GM18867 (cell line): ENCODE results near the gene ITFG1.
"Not testable (repeated sequence)": the region's sequence is repeated elsewhere in the genome, so short reads cannot be mapped to it uniquely, and the experiment has no call there.

Source experiments
- ATAC-seq: cut with Tn5 transposase; IDR thresholded peaks from one replicate; pipeline ENCODE4 v1.9.1; 2021; ENCODE audit warnings: mild to moderate bottlenecking, moderate library complexity; ENCODE audit not compliant: unreplicated experiment

ITFG1 gene

DNA sequence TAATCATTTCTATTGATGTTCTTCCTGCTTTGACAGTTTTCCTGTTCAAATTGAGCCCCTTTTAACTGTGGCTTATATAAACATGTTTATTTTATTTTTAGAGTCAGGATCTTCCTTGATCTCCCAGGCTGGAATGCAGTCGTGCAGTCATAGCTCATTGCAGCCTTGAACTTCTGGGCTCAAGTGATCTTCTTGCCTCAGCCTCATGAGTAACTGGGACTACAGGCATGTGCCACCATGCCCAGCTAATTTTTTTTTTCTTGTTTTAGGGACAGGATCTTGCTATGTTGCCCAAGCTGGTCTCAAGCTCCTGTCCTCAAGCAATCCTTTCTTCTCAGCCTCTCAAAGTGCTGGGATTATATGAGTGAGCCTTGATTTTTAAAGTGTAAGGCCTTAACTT, 14.9 kb upstream of the ITFG1 start:
- ATAC-seq = no peak

DNA sequence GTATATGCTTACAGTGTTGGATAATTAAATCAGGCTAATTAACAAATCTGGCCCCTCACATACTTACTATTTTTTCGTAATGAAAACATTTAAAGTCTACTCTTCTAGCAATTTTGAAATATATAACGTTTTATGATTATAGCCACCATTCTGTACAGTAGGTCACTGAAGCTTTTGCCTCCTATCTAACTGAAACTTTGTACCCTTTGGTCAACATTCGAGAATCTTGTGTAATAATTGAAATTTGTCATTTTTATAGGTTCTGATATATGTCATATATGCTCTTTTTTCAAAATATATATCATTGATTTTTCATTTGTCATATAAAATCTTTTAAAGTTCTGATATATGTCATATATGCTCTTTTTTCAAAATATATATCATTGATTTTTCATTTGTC, 12.9 kb upstream of the ITFG1 start:
- no peak for ATAC-seq

DNA sequence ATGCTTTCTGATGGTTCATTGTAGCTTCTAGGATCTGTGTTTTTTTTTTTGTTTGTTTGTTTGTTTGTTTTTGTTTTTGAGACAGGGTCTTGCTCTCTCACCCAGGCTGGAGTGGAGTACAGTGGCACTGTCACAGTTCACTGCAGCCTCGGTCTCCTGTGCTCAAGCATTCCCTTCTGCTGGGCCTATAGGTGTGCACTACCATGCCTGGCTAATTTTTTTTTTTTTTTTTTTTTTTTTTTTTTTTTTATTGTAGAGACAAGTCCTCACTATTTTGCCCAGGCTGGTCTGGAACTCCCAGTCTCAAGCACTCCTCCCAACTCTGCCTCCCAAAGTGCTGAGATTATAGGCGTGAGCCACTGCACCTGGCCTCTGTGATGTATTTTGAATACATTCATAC, 12.1 kb upstream of the ITFG1 start:
- not testable (repeated sequence) for ATAC-seq

DNA sequence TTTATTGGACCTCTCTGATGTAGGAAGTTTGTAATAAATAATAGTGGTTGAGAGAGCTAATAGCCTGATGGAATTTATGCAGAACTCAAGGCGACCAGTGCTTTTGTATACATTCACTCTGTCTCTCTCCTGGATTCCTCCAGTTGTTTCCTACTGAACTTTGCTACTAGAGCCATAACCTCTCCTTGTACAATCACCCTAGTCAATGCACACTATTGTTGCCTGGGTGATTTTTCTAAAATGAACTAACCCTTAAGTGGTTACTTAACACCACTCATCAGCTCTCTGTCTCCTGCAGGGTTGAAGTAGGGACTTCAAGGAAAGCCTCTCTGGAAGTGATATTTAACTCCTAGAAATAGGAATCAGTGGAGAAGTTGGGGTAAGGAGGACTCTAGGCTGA, 9.9 kb upstream of the ITFG1 start:
- ATAC-seq = no peak

DNA sequence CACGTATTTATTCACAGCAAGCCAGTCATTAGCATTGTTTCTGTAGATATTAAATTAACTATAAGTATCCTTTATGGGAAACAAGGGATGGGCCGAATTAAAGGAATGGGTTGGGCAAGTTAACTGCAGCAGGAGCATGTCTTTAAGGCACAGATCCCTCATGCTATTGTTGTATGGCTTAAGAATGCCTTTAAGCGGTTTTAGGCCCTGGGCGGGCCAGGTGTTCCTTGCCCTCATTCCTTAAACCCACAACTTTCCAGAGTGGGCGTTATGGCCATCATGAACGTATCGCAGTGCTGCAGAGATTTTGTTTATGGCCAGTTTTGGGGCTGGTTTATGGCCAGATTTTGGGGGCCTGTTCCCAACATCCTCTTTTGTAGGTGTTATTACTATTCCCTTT, 9.3 kb upstream of the ITFG1 start:
- no peak for ATAC-seq

DNA sequence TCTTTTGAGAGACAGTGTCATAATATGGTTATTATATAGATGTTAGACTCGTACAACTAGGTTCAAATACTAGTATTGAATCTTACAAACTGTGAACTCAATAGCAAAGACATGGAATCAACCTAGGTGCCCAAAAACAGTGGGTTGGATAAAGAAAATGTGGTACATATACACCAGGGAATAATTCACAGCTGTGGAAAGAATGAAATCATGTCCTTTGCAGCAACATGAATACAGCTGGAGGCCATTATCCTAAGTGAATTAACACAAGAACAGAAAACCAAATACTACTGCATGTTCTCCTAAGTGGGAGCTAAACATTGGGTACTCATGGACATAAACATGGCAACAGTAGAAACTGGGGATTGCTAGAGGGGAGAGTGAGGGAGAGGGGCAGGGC, 8.4 kb upstream of the ITFG1 start:
- no peak for ATAC-seq

DNA sequence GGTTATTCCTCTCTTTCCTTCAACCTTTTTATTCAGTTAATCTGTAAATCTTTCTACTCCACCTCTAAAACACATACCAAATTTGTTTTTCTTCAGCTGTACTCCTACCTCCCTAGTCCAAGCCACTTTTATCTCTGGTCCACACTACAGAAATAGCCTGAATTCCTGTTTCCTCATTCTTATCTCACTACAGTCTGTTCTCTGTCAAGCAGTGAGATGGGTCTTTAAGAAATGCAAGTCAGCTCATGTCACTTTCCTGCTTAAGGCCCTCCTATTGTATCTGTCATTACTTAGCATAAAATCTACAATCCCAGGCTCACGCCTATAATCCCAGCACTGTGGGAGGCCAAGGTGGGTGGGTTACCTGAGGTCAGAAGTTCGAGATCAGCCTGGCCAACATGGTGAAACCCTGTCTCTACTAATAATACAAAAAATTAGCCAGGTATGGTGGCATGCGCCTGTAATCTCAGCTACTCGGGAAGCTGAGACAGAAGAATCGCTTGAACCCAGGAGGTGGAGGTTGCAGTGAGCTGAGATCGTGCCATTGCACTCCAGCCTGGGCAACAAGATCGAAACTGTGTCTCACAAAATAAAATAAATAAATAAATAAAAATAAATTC, 7.3 kb upstream of the ITFG1 start:
- ATAC-seq = not testable (repeated sequence)

DNA sequence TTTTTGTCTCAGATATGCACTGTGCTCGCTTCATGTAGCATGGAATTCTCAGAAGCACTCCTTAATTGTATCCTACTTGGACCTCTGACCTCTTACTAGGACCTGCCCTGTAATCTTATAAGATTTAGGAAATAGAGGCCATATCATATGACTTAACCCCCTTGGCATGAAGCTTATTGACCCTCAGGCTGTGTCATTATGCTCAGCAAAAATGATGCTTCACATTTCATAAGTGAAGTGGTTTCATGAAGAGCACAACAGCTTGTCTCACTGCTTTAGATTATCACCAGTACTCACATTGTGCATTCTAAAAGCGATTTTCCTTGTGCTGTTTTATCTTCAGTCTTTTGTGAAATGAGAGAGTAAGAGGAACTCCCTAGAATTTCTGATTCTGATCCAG, 6.6 kb upstream of the ITFG1 start:
- no peak for ATAC-seq

DNA sequence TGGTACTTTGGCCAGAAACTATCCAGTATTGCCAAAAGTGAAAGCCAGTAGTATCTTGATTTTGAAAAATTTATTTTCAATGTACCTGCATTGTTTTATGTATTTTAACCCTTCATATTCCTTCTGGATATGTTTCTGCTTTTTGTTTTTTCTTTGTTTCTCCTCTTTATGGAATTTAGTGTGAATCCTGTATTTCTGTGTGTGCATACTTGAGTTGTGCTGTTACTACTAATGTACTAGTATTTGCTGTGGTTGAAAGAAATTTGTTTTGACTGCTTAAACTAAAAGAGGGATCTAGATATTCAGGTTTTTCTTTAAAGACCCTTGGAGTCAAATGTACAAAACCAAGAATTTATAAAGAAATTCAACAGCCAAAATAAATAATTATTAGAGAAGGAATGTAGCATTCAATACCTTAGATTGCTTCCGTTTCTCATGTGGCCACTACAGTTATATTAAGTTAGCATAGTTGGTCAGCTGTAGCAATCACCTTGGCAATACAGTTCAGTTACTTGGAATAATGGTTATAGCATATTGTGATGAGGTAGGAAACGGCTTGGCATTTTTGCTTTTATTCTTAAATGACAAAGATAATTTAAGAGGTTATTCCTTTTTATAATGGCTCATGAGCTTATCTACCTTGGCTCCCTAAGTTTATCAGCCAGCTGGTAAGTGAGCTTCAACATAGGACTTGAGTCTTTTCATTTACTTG, 5.2 kb upstream of the ITFG1 start:
- ATAC-seq = no peak

DNA sequence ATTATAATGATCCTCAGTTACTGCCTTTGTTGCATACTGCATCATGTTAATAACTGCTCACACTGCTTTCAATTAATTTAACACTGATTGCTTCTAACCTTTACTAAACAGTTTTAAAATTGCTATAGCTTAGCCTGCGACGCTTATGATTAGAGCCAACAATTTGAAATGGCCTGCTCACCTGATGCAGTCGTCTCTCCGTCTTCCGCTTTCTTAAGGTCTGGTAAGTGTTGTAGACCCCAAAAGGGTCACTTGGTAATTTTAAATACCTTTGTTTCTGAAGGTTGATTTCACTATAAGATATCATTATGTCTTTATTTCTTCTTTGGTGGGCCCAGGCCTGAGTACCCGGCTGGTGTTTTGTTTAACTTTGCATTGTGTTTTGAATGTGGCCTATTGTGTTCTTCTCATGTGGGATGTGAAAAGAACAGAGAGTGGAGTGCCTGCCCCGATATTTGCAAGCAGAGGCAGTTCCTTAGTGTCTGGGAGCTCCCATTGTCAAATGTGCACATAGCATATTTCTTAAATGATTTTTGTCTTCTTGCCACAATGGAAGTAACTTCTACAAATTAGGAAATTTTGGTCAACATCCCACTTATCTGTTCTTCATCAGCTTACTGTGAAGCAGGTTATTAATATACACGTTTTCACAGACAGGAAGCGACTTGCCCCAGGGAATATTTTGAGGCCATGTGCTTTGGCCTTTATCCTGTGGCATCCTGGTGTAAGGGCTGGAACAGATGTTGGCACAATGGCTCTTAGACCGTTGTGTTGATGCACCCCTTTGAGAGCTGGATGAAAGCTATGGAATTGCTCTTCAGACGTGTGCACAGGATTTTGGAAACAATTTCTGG, 3.1 kb upstream of the ITFG1 start:
- ATAC-seq = no peak

DNA sequence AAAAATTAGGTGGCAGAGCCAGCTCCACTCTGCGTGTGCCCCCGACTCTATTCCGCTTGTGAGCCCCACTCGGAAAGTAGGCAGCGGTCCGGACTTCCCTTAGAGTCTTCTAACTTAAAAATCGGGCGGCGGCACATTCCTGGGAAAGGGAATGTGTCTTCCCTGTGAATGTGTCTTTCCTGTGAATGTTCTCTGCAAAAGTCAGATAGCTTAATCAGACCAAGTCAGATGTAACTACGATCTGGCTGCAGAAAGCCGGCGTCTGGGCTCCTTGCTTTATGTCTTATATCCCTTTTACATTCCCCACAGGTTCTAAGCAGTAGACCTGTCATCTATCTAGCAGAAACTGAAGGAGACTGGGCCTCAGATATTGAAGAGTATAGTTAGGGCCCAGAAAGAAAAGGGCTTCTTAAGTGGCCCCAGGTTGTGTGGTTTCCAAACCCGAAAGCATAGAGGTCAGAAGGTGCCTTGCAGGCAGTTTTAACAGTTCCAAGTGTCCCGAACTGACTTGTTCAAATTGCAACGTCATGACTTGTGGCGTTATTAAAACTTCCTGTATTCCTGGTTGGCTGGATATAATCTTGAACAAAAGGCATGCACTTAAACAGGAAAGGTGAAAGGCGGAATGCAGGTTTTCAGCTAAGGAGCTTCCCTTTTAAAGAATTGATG, 869 bp upstream of the ITFG1 start:
- ATAC-seq = peak; percentile 32

DNA sequence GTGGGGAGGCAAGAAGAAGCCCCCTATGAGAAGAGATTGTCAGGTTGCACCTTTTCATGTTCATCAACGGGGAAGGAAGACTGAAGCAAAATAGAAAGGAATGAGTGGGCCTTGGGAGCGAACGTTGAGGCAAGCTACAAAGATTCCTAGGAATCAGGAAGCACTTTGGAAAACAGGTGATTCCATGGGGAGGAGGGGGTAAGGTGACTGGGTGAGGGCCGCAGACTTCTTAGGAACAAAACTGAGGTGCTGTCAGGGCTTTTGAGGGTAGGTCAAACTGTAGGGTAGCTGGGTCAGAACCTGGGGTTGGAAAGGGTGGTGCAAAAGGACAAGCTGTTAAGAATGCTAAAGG, 528 bp downstream of the ITFG1 start:
- no peak for ATAC-seq

DNA sequence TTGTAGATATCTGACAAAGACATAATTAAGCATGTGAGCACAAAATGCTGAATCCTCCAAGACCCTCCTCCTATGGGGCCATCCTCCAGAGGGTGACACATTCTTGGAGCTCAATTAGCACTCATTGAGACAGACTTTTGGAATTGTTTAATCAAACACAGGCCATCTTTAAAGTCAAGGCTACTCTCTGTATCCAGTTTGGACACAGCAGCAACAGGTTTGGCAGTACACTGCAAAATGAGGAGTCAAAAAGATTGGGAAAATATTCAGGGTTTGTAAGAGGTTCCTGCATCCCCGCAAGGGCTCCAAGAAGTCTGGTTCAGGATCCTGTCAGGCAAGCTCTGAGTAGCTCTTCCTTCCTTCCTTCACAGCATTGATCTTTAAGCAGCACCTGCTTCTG, 1.3 kb downstream of the ITFG1 start:
- no peak for ATAC-seq

DNA sequence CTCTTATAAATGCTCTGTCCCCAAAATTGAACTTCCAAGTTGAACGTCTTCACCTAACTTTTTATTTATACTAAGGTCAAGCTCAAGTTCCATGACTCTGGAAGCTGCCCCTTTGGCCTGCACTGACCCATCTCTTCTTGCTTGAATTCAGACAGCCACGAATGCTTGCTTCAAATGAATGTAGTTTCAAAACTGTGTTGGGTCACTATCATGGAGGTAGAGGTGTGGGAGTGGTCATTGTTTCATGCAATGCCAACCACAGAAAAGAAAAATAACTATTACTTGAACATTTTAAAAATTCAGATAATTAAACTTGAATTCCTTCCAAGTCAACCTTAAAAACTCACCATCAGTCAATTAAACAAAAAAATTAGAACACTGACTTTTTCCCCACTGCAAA, 2.5 kb downstream of the ITFG1 start:
- ATAC-seq = no peak

DNA sequence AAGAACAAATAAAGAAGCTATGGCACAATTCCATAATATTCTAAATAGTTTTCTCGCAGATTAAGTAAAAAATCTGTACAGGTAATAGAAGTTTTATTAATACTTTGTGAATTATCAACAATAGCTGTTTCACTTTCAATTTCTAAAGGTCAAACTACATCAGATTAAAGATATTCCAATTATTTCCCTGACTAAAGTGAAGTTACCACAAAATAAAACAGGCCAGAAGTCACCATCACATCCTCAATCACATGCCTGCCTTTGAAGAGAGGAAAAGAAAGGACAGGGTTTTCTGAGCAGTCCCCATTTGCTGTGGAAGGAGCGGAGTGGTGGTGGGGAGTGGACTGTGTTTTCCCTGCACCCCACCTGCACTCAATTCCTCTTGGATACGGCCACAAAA, 11.1 kb downstream of the ITFG1 start:
- no peak for ATAC-seq

DNA sequence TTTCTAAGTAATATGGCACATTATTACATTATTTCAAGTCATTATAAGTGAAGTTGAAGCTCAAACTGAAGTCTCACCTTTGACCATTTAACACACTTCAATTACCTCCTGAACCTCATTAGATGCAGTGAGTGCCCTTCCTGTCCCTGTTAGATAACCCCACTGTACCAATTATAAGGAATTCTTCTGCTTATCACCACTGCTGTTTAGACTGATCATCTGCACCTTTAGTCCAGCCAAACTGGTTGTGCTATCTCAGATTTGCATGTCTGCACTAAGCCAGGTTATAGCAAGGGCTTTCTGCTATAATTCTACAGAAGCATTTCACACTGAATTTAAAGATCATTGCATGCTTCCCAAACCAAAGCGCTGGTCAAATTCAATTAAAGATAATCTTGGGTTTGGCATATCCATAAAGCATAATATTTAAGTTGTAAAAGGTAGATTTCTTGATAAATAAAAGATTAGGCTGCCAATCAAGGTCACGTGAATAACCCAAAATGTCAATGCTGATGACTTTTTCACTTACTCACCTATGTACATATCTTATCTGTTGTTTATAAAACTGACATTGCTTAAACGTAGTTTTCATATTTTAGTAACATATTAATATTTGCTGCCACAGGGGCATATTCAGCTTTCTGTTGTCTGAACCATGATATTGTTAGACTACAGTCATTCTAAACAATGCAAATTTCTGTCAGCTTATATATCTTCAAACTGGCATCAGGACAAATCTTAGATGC, 11.9 kb downstream of the ITFG1 start:
- ATAC-seq = no peak

DNA sequence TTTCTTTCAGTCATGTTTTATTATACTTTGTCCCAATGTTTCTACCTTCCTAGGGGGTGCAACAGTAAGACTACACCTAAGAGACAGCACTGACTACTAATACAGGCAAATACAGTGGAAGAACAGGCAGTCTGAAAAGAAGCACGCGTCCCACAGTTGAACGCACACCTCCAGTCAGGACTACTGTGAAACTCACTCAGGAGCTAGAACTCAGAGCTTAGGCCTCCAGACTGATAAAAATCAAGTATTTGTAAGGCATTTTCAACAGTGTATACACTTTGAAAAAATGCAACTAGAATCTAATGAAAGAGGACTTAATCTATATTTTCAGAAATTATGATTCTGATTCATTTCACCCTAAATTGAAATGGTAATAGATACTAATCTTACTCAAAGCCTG, 14.4 kb downstream of the ITFG1 start:
- ATAC-seq = no peak

DNA sequence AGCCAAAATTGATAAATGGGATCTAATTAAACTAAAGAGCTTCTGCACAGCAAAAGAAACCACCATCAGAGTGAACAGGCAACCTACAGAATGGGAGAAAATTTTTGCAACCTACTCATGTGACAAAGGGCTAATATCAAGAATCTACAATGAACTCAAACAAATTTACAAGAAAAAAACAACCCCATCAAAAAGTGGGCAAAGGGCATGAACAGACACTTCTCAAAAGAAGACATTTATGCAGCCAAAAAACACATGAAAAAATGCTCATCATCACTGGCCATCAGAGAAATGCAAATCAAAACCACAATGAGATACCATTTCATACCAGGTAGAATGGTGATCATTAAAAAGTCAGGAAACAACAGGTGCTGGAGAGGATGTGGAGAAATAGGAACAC, 18.0 kb downstream of the ITFG1 start:
- ATAC-seq = not testable (repeated sequence)

DNA sequence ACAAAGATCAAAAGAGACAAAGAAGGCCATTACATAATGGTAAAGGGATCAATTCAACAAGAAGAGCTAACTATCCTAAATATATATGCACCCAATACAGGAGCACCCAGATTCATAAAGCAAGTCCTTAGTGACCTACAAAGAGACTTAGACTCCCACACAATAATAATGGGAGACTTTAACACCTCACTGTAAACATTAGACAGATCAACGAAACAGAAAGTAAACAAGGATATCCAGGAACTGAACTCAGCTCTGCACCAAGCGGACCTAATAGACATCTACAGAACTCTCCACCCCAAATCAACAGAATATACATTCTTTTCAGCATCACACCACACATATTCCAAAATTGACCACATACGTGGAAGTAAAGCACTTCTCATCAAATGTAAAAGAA, 20.8 kb downstream of the ITFG1 start:
- ATAC-seq = not testable (repeated sequence)

DNA sequence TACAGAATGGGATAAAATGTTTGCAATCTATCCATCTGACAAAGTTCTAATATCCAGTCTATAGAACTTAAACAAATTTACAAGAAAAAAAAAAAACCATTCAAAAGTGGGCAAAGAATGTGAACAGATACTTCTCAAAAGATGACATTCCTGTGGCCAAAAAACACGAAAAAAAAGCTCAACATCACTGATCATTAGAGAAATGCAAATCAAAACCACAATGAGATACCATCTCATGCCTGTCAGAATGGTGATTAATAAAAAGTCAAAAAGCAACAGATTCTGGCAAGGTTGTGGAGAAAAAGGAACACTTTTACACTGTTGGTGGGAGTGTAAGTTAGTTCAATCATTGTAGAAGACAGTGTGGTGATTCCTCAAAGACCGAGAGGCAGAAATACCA, 26.6 kb downstream of the ITFG1 start:
- not testable (repeated sequence) for ATAC-seq

DNA sequence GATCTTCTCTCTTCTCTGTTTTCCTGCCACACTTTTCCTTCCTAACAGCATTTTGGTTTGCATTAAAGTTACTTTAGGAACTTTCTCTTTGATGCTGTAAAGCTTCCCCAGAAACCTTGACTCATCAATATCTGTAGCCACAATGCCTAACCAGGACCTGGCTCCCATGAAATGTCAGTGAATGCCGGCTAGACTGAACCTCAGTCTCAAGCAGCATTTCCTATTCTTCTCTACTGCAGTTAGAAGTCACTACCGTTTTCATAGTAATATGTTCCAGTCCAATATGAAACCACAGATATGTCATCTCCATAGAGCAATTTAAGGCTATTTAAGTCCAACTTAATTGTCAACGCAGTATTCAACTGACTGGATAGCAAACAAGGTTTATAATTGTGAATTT, 28.9 kb downstream of the ITFG1 start:
- ATAC-seq = no peak
